DOHH2 (cell line): ENCODE measurements around the gene CDKN2B-AS1.

Source experiments
- EZH2phosphoT487 ChIP-seq: fragments of 200-600 bp; sonication (generic); IDR thresholded peaks from 2 replicates; pipeline ENCODE4 v1.6.1; 2017; ENCODE audit warnings: borderline replicate concordance, mild to moderate bottlenecking, antibody characterized with exemption, low read length, moderate library complexity, mixed read lengths
- TF ChIP-seq, protein P1 (sequence below): fragments of 200-600 bp; sonication (generic); IDR thresholded peaks from one replicate; pipeline ENCODE4 v1.5.1; 2014; ENCODE audit warnings: antibody characterized with exemption, mild to moderate bottlenecking, low read depth, low read length; ENCODE audit not compliant: poor library complexity, severe bottlenecking

DNA sequence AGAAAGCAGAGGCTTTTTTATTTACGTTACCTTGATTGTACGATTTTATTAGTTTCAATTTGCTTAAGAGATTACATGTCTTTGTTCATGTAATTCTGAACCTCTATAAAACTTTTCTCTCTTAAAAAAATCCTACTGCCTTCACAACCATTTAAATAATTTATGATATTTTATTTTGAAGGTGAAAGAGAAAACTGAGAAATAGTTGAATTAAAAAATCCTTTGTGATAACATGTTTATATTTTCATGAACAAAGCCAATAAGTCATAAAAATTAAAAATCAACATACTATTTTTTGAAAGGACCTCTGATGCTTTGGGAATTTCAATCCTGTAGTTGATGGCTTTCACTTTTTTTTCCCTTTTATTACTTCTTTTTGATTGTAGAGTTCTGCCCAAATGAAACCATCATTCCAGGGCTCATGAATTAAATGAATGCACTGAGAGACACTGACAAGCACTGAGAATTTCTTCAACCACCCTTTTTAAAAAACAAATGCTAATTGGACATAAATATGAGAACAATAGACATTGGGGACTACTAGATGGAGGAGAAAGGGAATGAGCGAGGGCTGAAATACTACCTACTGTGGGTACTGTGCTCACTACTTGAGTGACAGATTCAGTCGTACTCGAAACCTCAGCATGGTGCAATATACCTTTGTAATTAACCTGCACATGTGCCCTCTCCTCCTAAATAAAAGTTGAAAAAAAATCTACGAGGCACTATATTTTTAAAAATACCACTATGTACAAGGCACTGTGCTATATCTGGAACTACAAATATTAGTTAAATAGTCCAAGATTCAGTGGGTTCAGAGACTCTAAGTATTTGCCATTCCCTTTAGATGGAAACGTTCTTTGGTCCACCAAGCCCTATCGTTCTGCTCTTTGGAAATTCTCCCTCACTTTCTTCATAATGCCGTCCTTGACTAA lies 6.3 kb upstream of the CDKN2B-AS1 start:
- TF ChIP-seq, protein P1, sequence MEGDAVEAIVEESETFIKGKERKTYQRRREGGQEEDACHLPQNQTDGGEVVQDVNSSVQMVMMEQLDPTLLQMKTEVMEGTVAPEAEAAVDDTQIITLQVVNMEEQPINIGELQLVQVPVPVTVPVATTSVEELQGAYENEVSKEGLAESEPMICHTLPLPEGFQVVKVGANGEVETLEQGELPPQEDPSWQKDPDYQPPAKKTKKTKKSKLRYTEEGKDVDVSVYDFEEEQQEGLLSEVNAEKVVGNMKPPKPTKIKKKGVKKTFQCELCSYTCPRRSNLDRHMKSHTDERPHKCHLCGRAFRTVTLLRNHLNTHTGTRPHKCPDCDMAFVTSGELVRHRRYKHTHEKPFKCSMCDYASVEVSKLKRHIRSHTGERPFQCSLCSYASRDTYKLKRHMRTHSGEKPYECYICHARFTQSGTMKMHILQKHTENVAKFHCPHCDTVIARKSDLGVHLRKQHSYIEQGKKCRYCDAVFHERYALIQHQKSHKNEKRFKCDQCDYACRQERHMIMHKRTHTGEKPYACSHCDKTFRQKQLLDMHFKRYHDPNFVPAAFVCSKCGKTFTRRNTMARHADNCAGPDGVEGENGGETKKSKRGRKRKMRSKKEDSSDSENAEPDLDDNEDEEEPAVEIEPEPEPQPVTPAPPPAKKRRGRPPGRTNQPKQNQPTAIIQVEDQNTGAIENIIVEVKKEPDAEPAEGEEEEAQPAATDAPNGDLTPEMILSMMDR: no peak
- TF ChIP-seq EZH2phosphoT487: no peak
